Thyroid gland (tissue), 4 donors: ENCODE results near the gene POC1A.

Experiments
- POLR2A ChIP-seq, 2 donors: fragments of 450-650 bp; IDR thresholded peaks; one replicate each; pipeline ENCODE4 v1.6.1; 2017; ENCODE audit warnings: antibody characterized with exemption in 2 of 2, mild to moderate bottlenecking in 2 of 2, moderate library complexity in 1 of 2
- TF ChIP-seq, protein P1 (sequence below), 6 experiments: fragments of 200-600 bp in 3 of 6; fragments of 450-650 bp in 3 of 6; sonication (generic) in 3 of 6; IDR thresholded peaks; one replicate each; pipeline ENCODE4 v1.5.1; 2016 to 2019; ENCODE audit warnings: antibody characterized with exemption in 6 of 6, mild to moderate bottlenecking in 2 of 6, inconsistent platforms in 1 of 6, moderate library complexity in 1 of 6

DNA sequence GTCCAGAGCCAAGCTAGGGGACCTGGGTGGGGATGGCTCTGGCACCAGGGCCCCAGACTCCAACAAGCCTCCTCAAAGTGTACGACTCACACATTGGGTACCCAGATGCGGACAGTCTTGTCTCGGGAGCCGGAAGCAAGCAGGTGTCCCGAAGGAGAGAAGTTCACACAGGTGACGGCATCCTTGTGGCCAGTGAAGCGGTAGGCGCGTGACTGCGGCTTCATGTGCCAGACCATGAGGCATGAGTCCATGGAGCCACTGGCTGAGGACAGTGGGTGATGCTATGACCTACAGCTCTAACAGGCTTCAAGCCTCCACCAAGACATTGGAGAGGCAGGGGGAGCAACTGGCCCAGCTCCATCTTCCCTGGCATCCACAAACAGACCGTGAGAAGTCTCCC lies 4.5 kb downstream of the POC1A start:
- TF ChIP-seq, protein P1, sequence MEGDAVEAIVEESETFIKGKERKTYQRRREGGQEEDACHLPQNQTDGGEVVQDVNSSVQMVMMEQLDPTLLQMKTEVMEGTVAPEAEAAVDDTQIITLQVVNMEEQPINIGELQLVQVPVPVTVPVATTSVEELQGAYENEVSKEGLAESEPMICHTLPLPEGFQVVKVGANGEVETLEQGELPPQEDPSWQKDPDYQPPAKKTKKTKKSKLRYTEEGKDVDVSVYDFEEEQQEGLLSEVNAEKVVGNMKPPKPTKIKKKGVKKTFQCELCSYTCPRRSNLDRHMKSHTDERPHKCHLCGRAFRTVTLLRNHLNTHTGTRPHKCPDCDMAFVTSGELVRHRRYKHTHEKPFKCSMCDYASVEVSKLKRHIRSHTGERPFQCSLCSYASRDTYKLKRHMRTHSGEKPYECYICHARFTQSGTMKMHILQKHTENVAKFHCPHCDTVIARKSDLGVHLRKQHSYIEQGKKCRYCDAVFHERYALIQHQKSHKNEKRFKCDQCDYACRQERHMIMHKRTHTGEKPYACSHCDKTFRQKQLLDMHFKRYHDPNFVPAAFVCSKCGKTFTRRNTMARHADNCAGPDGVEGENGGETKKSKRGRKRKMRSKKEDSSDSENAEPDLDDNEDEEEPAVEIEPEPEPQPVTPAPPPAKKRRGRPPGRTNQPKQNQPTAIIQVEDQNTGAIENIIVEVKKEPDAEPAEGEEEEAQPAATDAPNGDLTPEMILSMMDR (IDR thresholded peaks at IDR 0.05): no peak
- TF ChIP-seq POLR2A (IDR thresholded peaks at IDR 0.05): no peak
